GM23338 (cell line): ENCODE measurements around the gene ZDHHC18. TPM values are rescaled to one million over a fixed set of nuclear protein-coding genes. Genes with fewer than 3 reads are reported as not detected.

ENCODE experiments used
- ATAC-seq: fragments of 200-7000 bp; cut with Tn5 transposase; 3 replicates; pipeline ENCODE4 v1.9.1; 2020
- DNase-seq: peaks from one replicate; pipeline ENCODE4 v3.0.0-alpha.2; 2015; ENCODE audit warnings: low spot score
- H2AFZ ChIP-seq: fragments of 200-600 bp; sonication (generic); 2 replicates; pipeline ENCODE4 v1.8.0; 2016; ENCODE audit warnings: antibody characterized with exemption, mild to moderate bottlenecking, moderate library complexity
- H3F3A ChIP-seq: fragments of 200-600 bp; sonication (generic); replicated peaks from 2 replicates; pipeline ENCODE4 v1.8.0; 2017; ENCODE audit warnings: antibody characterized with exemption, mixed run types, low read depth
- H3K27ac ChIP-seq: fragments of 200-600 bp; sonication (generic); 2 replicates; pipeline ENCODE4 v1.6.1; 2016; ENCODE audit warnings: low read depth
- H3K27me3 ChIP-seq: fragments of 200-600 bp; sonication (generic); 2 replicates; pipeline ENCODE4 v1.8.0; 2016; ENCODE audit warnings: mild to moderate bottlenecking, mixed run types, moderate library complexity; ENCODE audit not compliant: insufficient read depth
- H3K36me3 ChIP-seq: fragments of 200-600 bp; sonication (generic); 2 replicates; pipeline ENCODE4 v1.8.0; 2016; ENCODE audit warnings: mild to moderate bottlenecking; ENCODE audit not compliant: insufficient read depth
- H3K4me1 ChIP-seq: fragments of 200-600 bp; sonication (generic); 2 replicates; pipeline ENCODE4 v1.8.0; 2016; ENCODE audit warnings: mild to moderate bottlenecking, moderate library complexity; ENCODE audit not compliant: insufficient read depth
- H3K4me2 ChIP-seq: fragments of 200-600 bp; sonication (generic); 2 replicates; pipeline ENCODE4 v1.7.1; 2017; ENCODE audit warnings: mixed run types
- H3K4me3 ChIP-seq: fragments of 200-600 bp; sonication (generic); 2 replicates; pipeline ENCODE4 v1.6.1; 2016; ENCODE audit warnings: mixed run types
- H3K79me2 ChIP-seq: fragments of 200-600 bp; sonication (generic); replicated peaks from 2 replicates; pipeline ENCODE4 v1.8.0; 2017; ENCODE audit warnings: mild to moderate bottlenecking; ENCODE audit not compliant: insufficient read depth
- H3K9me2 ChIP-seq: fragments of 200-600 bp; sonication (generic); 2 replicates; pipeline ENCODE4 v1.8.0; 2017; ENCODE audit not compliant: insufficient read depth
- H4K20me1 ChIP-seq: fragments of 200-600 bp; sonication (generic); replicated peaks from 2 replicates; pipeline ENCODE4 v1.8.0; 2017; ENCODE audit warnings: mild to moderate bottlenecking; ENCODE audit not compliant: insufficient read depth
- H3K27ac Mint-ChIP-seq: 2 replicates; pipeline ENCODE4 v1.8.0; 2020; ENCODE audit warnings: inconsistent platforms, mild to moderate bottlenecking, moderate library complexity, mixed read lengths
- H3K27me3 Mint-ChIP-seq: 3 replicates; pipeline ENCODE4 v1.8.0; 2022; ENCODE audit warnings: low read depth, mild to moderate bottlenecking, moderate library complexity, mixed read lengths, inconsistent platforms; ENCODE audit not compliant: insufficient read depth, poor library complexity
- H3K36me3 Mint-ChIP-seq: 3 replicates; pipeline ENCODE4 v1.8.0; 2021; ENCODE audit warnings: low read depth, mild to moderate bottlenecking, inconsistent platforms, moderate library complexity, mixed read lengths
- H3K4me1 Mint-ChIP-seq: 3 replicates; pipeline ENCODE4 v1.8.0; 2020; ENCODE audit warnings: mild to moderate bottlenecking, inconsistent platforms, mixed read lengths
- H3K4me3 Mint-ChIP-seq: 3 replicates; pipeline ENCODE4 v1.8.0; 2021; ENCODE audit warnings: moderate library complexity, mild to moderate bottlenecking, inconsistent platforms, mixed read lengths
- H3K9me3 Mint-ChIP-seq: 3 replicates; pipeline ENCODE4 v1.8.0; 2020; ENCODE audit warnings: moderate library complexity, mild to moderate bottlenecking, inconsistent platforms, mixed read lengths
- CREB1 ChIP-seq: fragments of 250-450 bp; sonication (Bioruptor Pico); IDR thresholded peaks from 2 replicates; pipeline ENCODE4 v1.5.0; 2020; ENCODE audit warnings: low read depth, mild to moderate bottlenecking, moderate library complexity
- CTCF ChIP-seq, 2 experiments: fragments of 200-600 bp in 1 of 2; sonication (generic) in 1 of 2; conservative IDR thresholded peaks; 2 replicates each; pipeline versions ENCODE4 v1.5.1 to v1.6.1; 2016 to 2017; ENCODE audit warnings: antibody characterized with exemption in 2 of 2, low read depth in 2 of 2, mild to moderate bottlenecking in 2 of 2, moderate library complexity in 1 of 2
- ETS1 ChIP-seq: IDR thresholded peaks from 2 replicates; pipeline ENCODE4 v1.6.1; 2016; ENCODE audit warnings: antibody characterized with exemption
- EZH2 ChIP-seq: fragments of 200-600 bp; sonication (generic); IDR thresholded peaks from one replicate; pipeline ENCODE4 v1.8.0; 2017; ENCODE audit warnings: antibody characterized with exemption, mild to moderate bottlenecking, low read depth; ENCODE audit not compliant: unreplicated experiment
- EZH2phosphoT487 ChIP-seq: fragments of 200-600 bp; sonication (generic); IDR thresholded peaks from one replicate; pipeline ENCODE4 v1.8.1; 2018; ENCODE audit warnings: antibody characterized with exemption; ENCODE audit not compliant: unreplicated experiment
- JUNB ChIP-seq: IDR thresholded peaks from one replicate; pipeline ENCODE4 v1.6.1; 2016; ENCODE audit warnings: antibody characterized with exemption; ENCODE audit not compliant: unreplicated experiment
- NANOG ChIP-seq: IDR thresholded peaks from 2 replicates; pipeline ENCODE4 v1.6.1; 2016; ENCODE audit warnings: antibody characterized with exemption, borderline replicate concordance
- POLR2AphosphoS5 ChIP-seq: IDR thresholded peaks from 2 replicates; pipeline ENCODE4 v1.6.1; 2016; ENCODE audit warnings: antibody characterized with exemption, low read depth
- REST ChIP-seq: IDR thresholded peaks from one replicate; pipeline ENCODE4 v1.6.1; 2018; ENCODE audit warnings: antibody characterized with exemption; ENCODE audit not compliant: unreplicated experiment
- STAT1 ChIP-seq: IDR thresholded peaks from one replicate; pipeline ENCODE4 v1.6.1; 2016; ENCODE audit warnings: antibody characterized with exemption; ENCODE audit not compliant: unreplicated experiment
- ZNF114 ChIP-seq: fragments of 250-450 bp; sonication (Bioruptor Pico); IDR thresholded peaks from 2 replicates; pipeline ENCODE4 v1.5.0; 2020; ENCODE audit warnings: mild to moderate bottlenecking, moderate library complexity
- ZNF331 ChIP-seq: fragments of 250-450 bp; sonication (Bioruptor Pico); IDR thresholded peaks from 2 replicates; pipeline ENCODE4 v1.5.0; 2020; ENCODE audit warnings: low read depth, mild to moderate bottlenecking, moderate library complexity
- ZNF462 ChIP-seq: fragments of 250-450 bp; sonication (Bioruptor Pico); IDR thresholded peaks from 2 replicates; pipeline ENCODE4 v1.5.0; 2020; ENCODE audit warnings: mild to moderate bottlenecking, moderate library complexity
- polyA plus RNA-seq: library from polyadenylated mRNA; unstranded; fragments of >200 nt; fragmentation: Nextera tagmentation; extraction: Ambion mirVana; gene quantifications from 2 replicates; pipeline ENCODE4 v1.2.1, GENCODE V29; 2016
- total RNA-seq: library from RNA; depleted of rRNA; stranded (reverse); fragments of >200 nt; shearing (Covaris generic); gene quantifications from 2 replicates; pipeline ENCODE4 v1.2.3, GENCODE V29; 2014

Gene ZDHHC18
- total and polyA plus RNA-seq, 2 experiments from 2014 or later = 6.3 to 26.8 TPM

- Histone ChIP-seq H3K27me3 (no peaks in the 10 kb centered on the region), H3F3A (no peaks in the 10 kb centered on the region), H3K27ac (no peak overlapping the region), H3K4me1 (no peaks in the 10 kb centered on the region), H4K20me1 (peaks cover 15% of the 10 kb centered on the region), H3K4me3 (no peak overlapping the region), H3K79me2 (no peaks in the 10 kb centered on the region), H3K36me3 (0 out of 2 replicates have a peak, but pooled peaks cover 5% of the 10 kb centered on the region), H2AFZ (no peak overlapping the region), H3K4me2 (no peak overlapping the region), H3K9me2 (no peaks in the 10 kb centered on the region)
- no peak for ATAC-seq
- DNase-seq = no peak
- no peaks in the 10 kb centered on the region for H3K4me1 Mint-ChIP-seq
- H3K27ac Mint-ChIP-seq = no peak overlapping the region
- H3K4me3 Mint-ChIP-seq = no peak overlapping the region
- TF ChIP-seq ZNF462 (CRISPR knock-in tag) (no peak), CTCF (conservative IDR thresholded peaks at IDR 0.05; ENCODE audit: low read depth in 2 of 2) (no peak), STAT1 (no peak), JUNB (no peak), ZNF114 (CRISPR knock-in tag) (no peak), CREB1 (CRISPR knock-in tag) (no peak), ETS1 (no peak), ZNF331 (no peak), EZH2 (no peak), EZH2phosphoT487 (no peak), NANOG (no peak), REST (no peak), POLR2AphosphoS5 (no peak)
- no peaks in the 10 kb centered on the region for H3K9me3 Mint-ChIP-seq
- H3K36me3 Mint-ChIP-seq = peaks cover 39% of the 10 kb centered on the region
- peaks cover 3% of the 10 kb centered on the region for H3K27me3 Mint-ChIP-seq
Observed at GRCh38 chr1:26839779-26840178, 13.3 kb downstream of the ZDHHC18 start.
